ENCODE data around the gene FAM47B. TPM values are rescaled to one million over a fixed set of nuclear protein-coding genes. Genes with fewer than 3 reads are reported as not detected.

Gene FAM47B
- total RNA-seq, 1 donor from 2014 or later = not detected

DNA sequence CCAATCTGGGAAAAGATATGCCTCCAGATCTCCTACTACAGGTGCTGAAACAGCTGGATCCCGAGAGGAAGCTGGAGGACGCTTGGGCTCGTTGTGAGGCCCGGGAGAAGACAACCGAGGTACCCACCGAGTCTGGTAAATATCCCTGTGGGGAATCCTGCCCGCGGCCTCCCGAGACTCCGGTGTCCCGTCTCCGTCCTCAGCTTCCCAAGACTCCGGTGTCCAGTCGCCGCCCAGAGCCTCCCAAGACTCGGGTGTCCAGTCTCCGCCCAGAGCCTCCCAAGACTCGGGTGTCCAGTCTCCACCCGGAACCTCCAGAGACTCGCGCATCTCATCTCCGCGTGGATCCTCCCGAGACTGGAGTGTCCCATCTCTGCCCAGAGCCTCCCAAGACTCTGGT lies 639 bp downstream of the FAM47B start:
- H3K27me3 ChIP-seq (ENCODE audit: control insufficient read depth, insufficient read depth, low read length) = no peaks in the 10 kb centered on the region
- H3K36me3 ChIP-seq (ENCODE audit: control insufficient read depth, insufficient read depth, low read length) = no peaks in the 10 kb centered on the region

DNA sequence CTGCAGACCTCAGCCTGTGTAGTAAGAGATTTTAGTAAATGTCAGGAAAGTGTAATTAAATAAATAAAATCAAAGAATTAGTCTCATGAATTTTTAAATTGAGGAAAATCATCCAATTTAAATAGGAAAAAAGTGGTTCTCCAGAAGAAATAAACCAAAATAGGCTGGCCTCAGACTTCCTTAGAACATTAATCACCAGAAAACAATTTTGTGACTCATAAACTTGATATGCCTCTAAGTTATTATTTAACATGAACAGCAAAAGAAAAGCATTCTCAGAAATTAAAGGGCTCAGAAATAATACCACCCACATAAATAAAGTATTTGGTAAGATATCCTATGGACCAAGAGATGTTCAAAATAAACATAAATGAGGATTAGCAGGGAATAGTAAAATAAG lies 14.3 kb downstream of the FAM47B start:
- Histone ChIP-seq H3K4me3 (ENCODE audit: low read depth, low read length) (no peak overlapping the region), H3K27me3 (ENCODE audit: control insufficient read depth, insufficient read depth, low read length) (no peaks in the 10 kb centered on the region), H3K36me3 (ENCODE audit: control insufficient read depth, insufficient read depth, low read length) (no peaks in the 10 kb centered on the region)
- DNase-seq (ENCODE audit: low read depth) = peak; percentile 52
- TF ChIP-seq, protein P1, sequence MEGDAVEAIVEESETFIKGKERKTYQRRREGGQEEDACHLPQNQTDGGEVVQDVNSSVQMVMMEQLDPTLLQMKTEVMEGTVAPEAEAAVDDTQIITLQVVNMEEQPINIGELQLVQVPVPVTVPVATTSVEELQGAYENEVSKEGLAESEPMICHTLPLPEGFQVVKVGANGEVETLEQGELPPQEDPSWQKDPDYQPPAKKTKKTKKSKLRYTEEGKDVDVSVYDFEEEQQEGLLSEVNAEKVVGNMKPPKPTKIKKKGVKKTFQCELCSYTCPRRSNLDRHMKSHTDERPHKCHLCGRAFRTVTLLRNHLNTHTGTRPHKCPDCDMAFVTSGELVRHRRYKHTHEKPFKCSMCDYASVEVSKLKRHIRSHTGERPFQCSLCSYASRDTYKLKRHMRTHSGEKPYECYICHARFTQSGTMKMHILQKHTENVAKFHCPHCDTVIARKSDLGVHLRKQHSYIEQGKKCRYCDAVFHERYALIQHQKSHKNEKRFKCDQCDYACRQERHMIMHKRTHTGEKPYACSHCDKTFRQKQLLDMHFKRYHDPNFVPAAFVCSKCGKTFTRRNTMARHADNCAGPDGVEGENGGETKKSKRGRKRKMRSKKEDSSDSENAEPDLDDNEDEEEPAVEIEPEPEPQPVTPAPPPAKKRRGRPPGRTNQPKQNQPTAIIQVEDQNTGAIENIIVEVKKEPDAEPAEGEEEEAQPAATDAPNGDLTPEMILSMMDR (IDR thresholded peaks at IDR 0.05; ENCODE audit: insufficient read depth, low read length, poor library complexity, severe bottlenecking) = no peak

More for the DNA sequence above, 639 bp downstream of the FAM47B start:
- TF ChIP-seq, protein P1 (IDR thresholded peaks at IDR 0.05; ENCODE audit: insufficient read depth, low read length, poor library complexity, severe bottlenecking) = no peak
- no peak for DNase-seq (ENCODE audit: low read depth)
- no peak overlapping the region for H3K4me3 ChIP-seq (ENCODE audit: low read depth, low read length)

DNA sequence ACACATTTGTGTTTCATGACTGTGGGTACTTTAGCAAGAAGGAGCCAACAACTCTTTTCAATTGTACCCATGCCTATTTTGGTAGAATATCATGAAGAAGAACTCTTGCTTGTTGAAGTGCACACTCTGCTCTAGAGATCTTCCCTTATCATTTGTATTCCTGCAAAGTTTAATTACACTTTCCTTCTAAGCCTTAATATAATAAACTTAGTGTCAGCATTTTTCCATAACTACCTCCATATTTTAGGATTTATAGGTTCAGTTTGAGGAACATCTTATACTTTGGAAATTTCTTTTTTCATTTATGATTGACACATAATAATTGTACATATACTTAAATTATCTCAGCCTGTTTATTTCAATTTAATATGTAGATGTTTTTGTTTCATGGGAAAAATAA lies 19.1 kb downstream of the FAM47B start:
- DNase-seq (ENCODE audit: low read depth) = no peak
- Histone ChIP-seq H3K36me3 (ENCODE audit: control insufficient read depth, insufficient read depth, low read length) (no peaks in the 10 kb centered on the region), H3K4me3 (ENCODE audit: low read depth, low read length) (no peak overlapping the region), H3K27me3 (ENCODE audit: control insufficient read depth, insufficient read depth, low read length) (no peaks in the 10 kb centered on the region)
- TF ChIP-seq, protein P1 (IDR thresholded peaks at IDR 0.05; ENCODE audit: insufficient read depth, low read length, poor library complexity, severe bottlenecking) = no peak

DNA sequence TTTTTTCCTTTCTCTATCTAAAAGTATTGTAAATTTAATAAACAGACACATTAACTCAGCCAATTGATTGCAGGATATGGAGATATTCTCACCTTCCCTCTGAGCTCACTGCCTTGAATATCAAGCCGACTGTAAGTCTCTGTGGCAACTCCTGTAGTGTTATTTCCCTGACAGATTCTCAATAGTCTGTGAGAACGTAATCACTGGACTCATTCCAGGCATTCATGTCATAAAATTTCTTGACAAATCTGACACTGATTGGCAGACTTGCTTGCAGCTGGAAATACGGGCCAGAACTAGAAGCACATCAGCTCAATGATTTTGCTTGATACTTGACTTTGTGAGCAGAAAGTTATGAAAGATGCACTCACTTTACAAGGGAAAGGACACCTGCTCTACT lies 29.6 kb downstream of the FAM47B start:
- TF ChIP-seq, protein P1 (IDR thresholded peaks at IDR 0.05; ENCODE audit: insufficient read depth, low read length, poor library complexity, severe bottlenecking) = no peak
- H3K27me3 ChIP-seq (ENCODE audit: control insufficient read depth, insufficient read depth, low read length) = no peaks in the 10 kb centered on the region
- H3K36me3 ChIP-seq (ENCODE audit: control insufficient read depth, insufficient read depth, low read length) = no peaks in the 10 kb centered on the region
- DNase-seq (ENCODE audit: low read depth) = no peak
- H3K4me3 ChIP-seq (ENCODE audit: low read depth, low read length) = no peak overlapping the region

DNA sequence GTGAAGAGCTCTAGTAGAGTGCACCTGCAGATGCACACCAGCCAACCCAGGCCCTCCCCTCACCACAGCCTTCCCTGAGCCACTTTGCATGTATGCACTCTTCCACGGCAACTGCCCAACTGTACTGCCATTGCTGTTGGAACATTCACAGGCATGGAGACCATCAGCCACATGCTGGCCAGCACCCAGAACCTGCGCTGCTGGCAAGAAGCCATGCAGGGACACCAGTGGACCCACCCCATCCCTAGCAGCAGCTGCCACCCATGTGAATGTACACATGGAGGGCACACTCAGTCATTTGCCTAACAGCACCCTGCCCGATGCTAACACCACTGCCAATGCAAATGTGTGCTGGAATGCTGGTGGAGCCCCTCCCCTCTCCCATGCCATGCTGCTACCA lies 35.6 kb downstream of the FAM47B start:
- TF ChIP-seq, protein P1 (IDR thresholded peaks at IDR 0.05; ENCODE audit: insufficient read depth, low read length, poor library complexity, severe bottlenecking) = no peak
- H3K36me3 ChIP-seq (ENCODE audit: control insufficient read depth, insufficient read depth, low read length) = no peaks in the 10 kb centered on the region
- H3K4me3 ChIP-seq (ENCODE audit: low read depth, low read length) = no peak overlapping the region
- no peaks in the 10 kb centered on the region for H3K27me3 ChIP-seq (ENCODE audit: control insufficient read depth, insufficient read depth, low read length)
- no peak for DNase-seq (ENCODE audit: low read depth)

DNA sequence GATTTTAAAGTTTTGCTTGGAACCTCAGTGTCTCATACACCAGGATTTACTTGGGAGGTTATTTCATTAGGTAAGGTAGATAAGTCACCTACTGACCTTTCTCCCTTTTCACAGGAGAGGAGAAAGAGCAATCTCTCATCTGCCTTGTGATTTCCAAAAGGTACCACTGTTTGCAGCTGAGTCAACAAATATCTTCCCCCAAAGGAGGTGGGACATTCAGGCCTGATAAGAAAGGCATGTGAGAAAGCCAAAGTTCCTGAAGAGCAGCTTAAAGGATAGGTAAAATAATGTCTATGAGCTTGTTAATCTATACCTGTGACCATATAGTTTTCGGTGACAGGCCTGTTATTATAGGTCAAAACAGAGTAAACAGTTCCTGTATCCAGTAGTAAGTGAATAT lies 45.0 kb downstream of the FAM47B start:
- Histone ChIP-seq H3K4me3 (ENCODE audit: low read depth, low read length) (no peak overlapping the region), H3K27me3 (ENCODE audit: control insufficient read depth, insufficient read depth, low read length) (no peaks in the 10 kb centered on the region), H3K36me3 (ENCODE audit: control insufficient read depth, insufficient read depth, low read length) (no peaks in the 10 kb centered on the region)
- no peak for DNase-seq (ENCODE audit: low read depth)
- TF ChIP-seq, protein P1 (IDR thresholded peaks at IDR 0.05; ENCODE audit: insufficient read depth, low read length, poor library complexity, severe bottlenecking) = no peak

Measured in kidney epithelial cell (primary cell).